ENCODE measurements around the gene ZBTB24. TPM values are rescaled to one million over a fixed set of nuclear protein-coding genes. Genes with fewer than 3 reads are reported as not detected.

Gene ZBTB24
- total and polyA plus RNA-seq, 5 donors: 2.2 to 4.2 (median 3.4) TPM

DNA sequence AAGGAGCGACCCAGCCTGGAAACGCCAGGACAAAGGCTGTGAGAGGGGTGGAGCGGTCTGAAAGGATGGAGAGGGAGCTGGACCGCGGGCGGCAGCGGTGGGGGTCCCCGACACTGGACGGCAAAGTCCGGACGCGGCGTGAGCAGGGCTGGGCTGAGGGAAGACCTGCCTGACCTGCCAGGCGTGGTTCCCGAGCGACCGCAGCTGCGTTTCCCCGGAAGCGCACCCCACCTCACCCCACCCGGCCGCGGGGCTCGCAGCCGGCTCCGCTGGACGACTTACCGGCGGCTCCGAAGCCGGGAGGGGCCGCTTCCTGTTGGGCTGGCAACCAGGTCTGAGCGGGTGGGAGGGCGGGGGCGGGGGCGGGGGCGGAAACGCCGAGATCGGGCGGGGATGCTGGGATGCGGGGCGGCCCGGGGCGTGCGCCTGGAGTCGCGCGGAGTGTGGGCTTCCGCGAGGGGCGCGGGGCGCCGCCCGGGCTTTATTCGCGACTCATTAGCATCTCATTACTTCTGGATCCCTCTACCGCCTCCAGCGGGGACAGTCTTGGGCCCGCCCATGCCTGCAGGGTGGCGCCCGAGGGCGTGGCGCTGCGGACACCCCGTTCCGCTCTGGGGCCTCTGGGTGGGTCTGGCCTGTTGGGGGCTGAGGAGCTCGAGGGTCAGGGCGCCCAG is 27.4 kb downstream of the ZBTB24 start, which contains the start of gene MICAL1:
Gene MICAL1 (minus strand): TSS at position 336 of the 674 bp plus-strand sequence. CDS start 1,576 bp downstream, outside the sequence.
- peak; percentile 80 to 90 (median 89) for DNase-seq
- H3K27ac ChIP-seq (ENCODE audit: low read length): peak within 1 kb of the TSS; percentile 3
- under 1% methylated on average over 70 of the region's 70 CpGs for WGBS
- peak; percentile 85 for ATAC-seq
- no peaks in the 10 kb centered on the region for H3K27me3 ChIP-seq (ENCODE audit: control insufficient read depth, insufficient read depth)
- peak within 1 kb of the TSS; percentile 56 for H3K4me3 ChIP-seq (ENCODE audit: low read length)
- intact Hi-C loops (cut with DNase I): no loop called here
- no peaks in the 10 kb centered on the region for H3K9me3 ChIP-seq (ENCODE audit: control insufficient read depth, low read length)
- no peaks in the 10 kb centered on the region for H3K4me1 ChIP-seq (ENCODE audit: control insufficient read depth, insufficient read depth, low read length)

DNA sequence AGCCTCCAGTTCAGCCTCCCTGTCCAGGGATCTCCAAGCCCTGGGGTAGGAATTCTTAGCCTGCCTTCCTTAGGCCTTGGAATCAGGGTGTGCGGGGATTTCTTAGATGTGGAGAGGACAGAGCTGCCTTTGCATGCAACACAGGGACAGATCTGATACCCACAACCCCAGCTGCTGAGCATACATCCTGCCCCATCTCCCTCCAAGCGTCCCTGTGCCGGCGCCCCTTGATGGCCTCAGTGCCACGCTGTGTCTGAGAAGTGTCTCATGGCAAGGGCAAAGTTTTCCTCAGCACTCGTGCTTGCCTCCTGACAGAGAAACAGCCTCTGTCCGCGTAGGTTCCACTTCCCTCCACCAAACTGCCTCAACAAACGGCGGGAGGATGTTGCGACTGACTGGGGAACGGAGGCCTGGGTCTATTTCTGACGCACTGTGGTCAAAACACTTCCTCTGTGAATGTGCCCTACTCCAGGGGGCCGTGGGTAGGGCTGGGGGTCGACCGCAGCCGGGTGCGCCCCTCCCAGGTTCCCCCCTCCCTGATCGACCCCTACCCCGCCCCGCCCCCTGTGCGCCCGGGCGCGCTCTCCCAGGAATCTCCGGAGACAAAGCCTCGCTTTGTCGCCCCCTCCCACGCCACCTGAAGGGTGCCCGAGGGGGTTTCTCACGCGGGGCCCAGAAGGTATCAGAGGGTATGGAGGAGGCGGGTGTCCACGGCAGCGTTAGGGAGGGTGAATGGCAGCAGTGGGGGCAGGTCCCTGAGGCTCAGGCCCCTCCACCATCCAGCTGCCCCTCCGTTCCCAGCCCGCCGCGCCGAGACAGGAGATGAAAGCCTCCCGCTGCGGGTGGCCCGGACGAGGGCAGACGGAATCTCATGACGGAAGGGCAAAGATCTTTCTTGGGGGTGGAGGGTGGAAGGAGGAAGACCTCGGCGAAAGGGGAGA is 28.3 kb downstream of the ZBTB24 start:
- intact Hi-C loops (cut with DNase I): no loop called here
- DNase-seq: peak in 1 of 3 donors; percentile 70
- Histone ChIP-seq H3K9me3 (ENCODE audit: control insufficient read depth, low read length) (no peaks in the 10 kb centered on the region), H3K4me1 (ENCODE audit: control insufficient read depth, insufficient read depth, low read length) (no peaks in the 10 kb centered on the region), H3K27me3 (ENCODE audit: control insufficient read depth, insufficient read depth) (no peaks in the 10 kb centered on the region), H3K27ac (ENCODE audit: low read length) (peak overlapping the region; percentile 3), H3K4me3 (ENCODE audit: low read length) (peak overlapping the region; percentile 56)
- ATAC-seq: peak; percentile 17
- WGBS: 7% methylated on average over 48 of the region's 48 CpGs

DNA sequence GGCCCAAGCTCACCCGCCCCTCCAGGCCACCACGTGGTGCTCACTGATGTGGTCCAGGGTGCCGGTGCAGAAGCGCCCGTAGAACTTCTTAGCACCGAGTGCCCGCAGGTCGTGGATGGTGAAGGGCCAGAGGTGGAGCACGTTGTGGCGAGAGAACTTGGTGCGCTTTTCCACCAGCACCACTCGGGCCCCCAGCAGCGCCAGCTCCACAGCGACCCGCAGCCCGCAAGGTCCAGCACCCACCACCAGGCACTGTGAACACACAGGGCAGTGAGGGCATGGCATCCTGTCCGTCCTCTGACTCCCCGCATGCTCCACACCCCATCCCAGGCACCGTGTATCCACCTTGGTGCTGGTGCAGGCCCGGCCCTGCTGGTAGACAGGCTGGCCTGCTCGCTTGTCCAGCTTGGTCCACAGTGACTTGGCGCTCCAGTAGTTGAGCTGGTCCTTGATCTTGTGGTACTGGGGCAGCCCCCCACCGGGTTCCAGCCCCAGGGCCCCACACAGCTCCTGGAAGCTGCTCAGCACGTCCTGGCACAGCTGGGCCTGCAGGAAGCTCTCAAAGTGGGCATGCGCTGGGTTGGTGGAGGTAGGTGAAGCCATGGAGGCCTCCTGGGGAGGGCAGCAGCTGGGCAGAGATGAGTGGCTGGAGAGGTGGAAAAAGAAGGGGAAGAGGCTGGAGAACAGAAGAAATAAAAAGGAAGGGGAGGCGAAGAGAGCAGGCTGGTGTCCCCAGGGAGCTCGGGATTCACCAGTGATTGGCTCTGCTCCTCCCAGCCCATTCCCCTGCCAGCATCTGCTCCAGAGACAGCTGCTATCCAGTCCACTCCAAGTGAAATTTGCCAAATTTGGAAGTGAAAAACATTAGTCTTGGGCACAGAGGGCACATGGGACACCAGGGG is 29.2 kb downstream of the ZBTB24 start:
- no peak overlapping the region for H3K27ac ChIP-seq (ENCODE audit: low read length)
- H3K27me3 ChIP-seq (ENCODE audit: control insufficient read depth, insufficient read depth): no peaks in the 10 kb centered on the region
- intact Hi-C loops (cut with DNase I): no loop called here
- no peaks in the 10 kb centered on the region for H3K9me3 ChIP-seq (ENCODE audit: control insufficient read depth, low read length)
- no peak overlapping the region for H3K4me3 ChIP-seq (ENCODE audit: low read length)
- DNase-seq: peak in 2 of 3 donors; percentile 49 to 71
- WGBS: 92% methylated on average over 27 of the region's 27 CpGs
- no peak for ATAC-seq
- H3K4me1 ChIP-seq (ENCODE audit: control insufficient read depth, insufficient read depth, low read length): no peaks in the 10 kb centered on the region

DNA sequence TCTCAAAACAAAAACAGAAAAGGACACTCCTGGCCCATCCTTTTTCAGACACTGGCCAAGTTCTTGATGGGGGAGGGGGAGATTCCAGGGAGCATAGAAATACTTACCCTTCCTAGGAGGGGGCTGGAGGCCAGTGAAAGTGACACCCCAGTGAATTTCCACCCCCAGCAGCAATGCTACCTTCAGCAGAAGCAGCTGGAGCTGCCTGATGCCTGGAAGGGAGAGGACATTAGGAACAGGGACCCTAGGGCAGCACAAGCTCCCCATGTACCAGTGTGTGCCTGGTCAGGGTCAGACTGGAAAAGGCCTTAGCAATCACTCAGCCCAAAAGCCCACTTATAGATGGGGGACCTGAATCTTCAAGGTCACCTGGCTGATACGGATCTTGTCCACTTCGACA is 29.9 kb downstream of the ZBTB24 start:
- no peaks in the 10 kb centered on the region for H3K27me3 ChIP-seq (ENCODE audit: control insufficient read depth, insufficient read depth)
- H3K27ac ChIP-seq (ENCODE audit: low read length): no peak overlapping the region
- no peak for ATAC-seq
- no peak for DNase-seq
- H3K4me3 ChIP-seq (ENCODE audit: low read length): no peak overlapping the region
- intact Hi-C loops (cut with DNase I): no loop called here
- H3K9me3 ChIP-seq (ENCODE audit: control insufficient read depth, low read length): no peaks in the 10 kb centered on the region
- no peaks in the 10 kb centered on the region for H3K4me1 ChIP-seq (ENCODE audit: control insufficient read depth, insufficient read depth, low read length)
- 91% methylated on average over 2 of the region's 2 CpGs for WGBS

DNA sequence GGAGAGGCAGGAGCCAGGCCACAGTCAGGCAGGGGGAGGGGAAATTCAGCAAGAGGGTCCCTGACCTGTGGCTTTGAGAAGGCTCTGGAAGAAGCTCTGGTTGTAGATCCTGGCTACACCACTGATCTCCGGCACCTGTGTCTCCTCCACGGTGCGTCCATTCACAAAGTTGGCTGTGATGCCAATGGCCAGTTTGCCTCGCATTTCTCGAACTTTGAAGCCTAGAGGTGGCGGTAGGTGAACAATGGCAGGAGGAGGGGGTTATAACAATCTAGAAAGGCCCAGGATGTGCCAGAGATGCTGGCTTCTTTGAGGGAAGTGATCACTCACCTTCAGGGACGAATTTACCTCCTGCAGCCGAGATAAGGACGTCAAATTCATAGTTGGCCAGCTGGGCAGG is 30.8 kb downstream of the ZBTB24 start:
- no peaks in the 10 kb centered on the region for H3K4me1 ChIP-seq (ENCODE audit: control insufficient read depth, insufficient read depth, low read length)
- H3K4me3 ChIP-seq (ENCODE audit: low read length): no peak overlapping the region
- 90% methylated on average over 9 of the region's 9 CpGs for WGBS
- ATAC-seq (no peak), DNase-seq (no peak)
- no peaks in the 10 kb centered on the region for H3K27me3 ChIP-seq (ENCODE audit: control insufficient read depth, insufficient read depth)
- H3K9me3 ChIP-seq (ENCODE audit: control insufficient read depth, low read length): no peaks in the 10 kb centered on the region
- no peak overlapping the region for H3K27ac ChIP-seq (ENCODE audit: low read length)
- intact Hi-C loops (cut with DNase I): no loop called here

DNA sequence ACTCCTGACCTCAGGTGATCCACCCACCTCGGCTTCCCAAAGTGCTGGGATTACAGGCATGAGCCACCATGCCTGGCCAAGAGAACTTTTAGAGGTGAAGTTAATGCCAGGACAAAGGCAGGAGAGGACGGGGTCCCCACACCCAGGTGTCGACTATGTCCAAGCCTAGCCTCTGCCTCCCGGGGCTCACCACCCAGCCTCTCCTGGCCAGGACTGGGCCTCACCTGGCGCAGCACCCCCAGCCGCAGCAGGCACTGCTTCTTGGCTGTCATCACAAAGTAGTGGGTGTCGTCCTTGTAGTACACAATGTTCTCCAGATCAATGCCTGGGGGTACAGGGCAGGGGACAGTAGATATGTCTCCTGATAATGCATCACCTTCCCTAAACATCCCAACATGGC is 31.6 kb downstream of the ZBTB24 start:
- DNase-seq (no peak), ATAC-seq (no peak)
- H3K27ac ChIP-seq (ENCODE audit: low read length): no peak overlapping the region
- WGBS: 96% methylated on average over 7 of the region's 7 CpGs
- no peaks in the 10 kb centered on the region for H3K27me3 ChIP-seq (ENCODE audit: control insufficient read depth, insufficient read depth)
- intact Hi-C loops (cut with DNase I): no loop called here
- H3K9me3 ChIP-seq (ENCODE audit: control insufficient read depth, low read length): no peaks in the 10 kb centered on the region
- no peaks in the 10 kb centered on the region for H3K4me1 ChIP-seq (ENCODE audit: control insufficient read depth, insufficient read depth, low read length)
- H3K4me3 ChIP-seq (ENCODE audit: low read length): no peak overlapping the region

DNA sequence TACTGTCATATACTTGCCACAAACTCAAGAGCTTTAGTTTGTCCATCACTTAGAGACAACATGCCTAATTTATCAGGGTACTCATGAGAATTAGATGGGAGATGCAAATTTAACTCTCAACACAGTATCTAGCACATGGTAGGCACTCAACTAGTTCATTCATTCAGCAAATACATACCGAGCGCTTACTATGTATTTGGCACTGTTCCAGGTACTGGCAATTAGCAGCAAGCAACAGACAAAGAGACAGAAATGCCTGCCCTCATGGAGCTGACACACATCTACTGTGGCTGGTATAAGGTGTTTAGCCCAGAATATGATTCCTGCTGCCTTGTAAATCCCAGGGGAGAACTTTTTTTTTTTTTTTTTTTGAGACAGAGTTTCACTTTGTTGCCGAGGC is 32.2 kb downstream of the ZBTB24 start:
- DNase-seq (no peak), ATAC-seq (no peak)
- H3K9me3 ChIP-seq (ENCODE audit: control insufficient read depth, low read length): no peaks in the 10 kb centered on the region
- H3K4me3 ChIP-seq (ENCODE audit: low read length): no peak overlapping the region
- no peaks in the 10 kb centered on the region for H3K4me1 ChIP-seq (ENCODE audit: control insufficient read depth, insufficient read depth, low read length)
- intact Hi-C loops (cut with DNase I): no loop called here
- H3K27ac ChIP-seq (ENCODE audit: low read length): no peak overlapping the region
- WGBS: 80% methylated on average over 3 of the region's 3 CpGs
- H3K27me3 ChIP-seq (ENCODE audit: control insufficient read depth, insufficient read depth): no peaks in the 10 kb centered on the region

DNA sequence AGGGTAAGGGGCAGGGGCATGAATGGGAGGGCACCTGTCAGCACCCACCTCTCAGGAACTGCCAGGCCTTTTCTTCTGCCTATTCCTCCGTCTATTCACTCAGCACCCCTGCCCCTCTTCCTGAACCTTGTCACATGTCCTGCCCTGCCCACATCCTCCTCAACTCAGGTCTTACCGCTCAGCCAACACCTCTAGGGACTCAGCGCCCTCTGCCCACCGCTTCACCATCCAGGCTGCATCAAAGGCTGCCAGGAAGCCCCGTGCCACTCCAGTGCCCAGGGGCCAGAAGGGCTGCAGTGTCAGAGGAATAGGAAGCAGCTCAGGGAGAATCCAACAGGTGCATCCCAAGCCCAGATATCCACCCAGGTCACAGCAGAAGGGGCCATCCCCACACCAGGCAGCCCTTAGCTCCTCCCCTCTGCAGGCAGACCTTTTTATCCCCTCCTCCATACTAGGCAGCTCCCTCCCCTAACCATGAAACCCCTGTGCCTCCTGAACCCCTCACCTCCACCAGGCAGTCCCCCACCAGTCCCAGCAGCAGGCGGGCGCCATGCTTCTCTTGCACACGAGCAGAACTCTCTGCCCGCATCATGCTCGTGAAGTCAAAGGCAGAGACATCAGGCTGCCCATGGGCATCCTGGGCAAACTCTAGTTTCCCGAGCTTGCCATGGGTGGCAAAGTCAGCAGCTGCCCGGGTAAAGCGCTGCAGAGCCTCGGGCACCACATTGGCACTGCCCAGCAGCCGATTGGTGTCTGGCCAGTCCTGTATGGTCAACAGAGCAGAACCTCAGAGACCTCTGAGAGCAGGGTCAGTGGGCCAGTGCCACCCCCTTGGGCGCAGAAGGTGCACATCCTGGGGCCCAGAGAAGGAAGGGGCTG is 33.0 kb downstream of the ZBTB24 start:
- 84% methylated on average over 16 of the region's 16 CpGs for WGBS
- ATAC-seq: no peak
- no peaks in the 10 kb centered on the region for H3K9me3 ChIP-seq (ENCODE audit: control insufficient read depth, low read length)
- H3K4me3 ChIP-seq (ENCODE audit: low read length): no peak overlapping the region
- intact Hi-C loops (cut with DNase I): no loop called here
- DNase-seq: peak in 1 of 3 donors; percentile 60
- no peaks in the 10 kb centered on the region for H3K27me3 ChIP-seq (ENCODE audit: control insufficient read depth, insufficient read depth)
- H3K4me1 ChIP-seq (ENCODE audit: control insufficient read depth, insufficient read depth, low read length): no peaks in the 10 kb centered on the region
- H3K27ac ChIP-seq (ENCODE audit: low read length): no peak overlapping the region

DNA sequence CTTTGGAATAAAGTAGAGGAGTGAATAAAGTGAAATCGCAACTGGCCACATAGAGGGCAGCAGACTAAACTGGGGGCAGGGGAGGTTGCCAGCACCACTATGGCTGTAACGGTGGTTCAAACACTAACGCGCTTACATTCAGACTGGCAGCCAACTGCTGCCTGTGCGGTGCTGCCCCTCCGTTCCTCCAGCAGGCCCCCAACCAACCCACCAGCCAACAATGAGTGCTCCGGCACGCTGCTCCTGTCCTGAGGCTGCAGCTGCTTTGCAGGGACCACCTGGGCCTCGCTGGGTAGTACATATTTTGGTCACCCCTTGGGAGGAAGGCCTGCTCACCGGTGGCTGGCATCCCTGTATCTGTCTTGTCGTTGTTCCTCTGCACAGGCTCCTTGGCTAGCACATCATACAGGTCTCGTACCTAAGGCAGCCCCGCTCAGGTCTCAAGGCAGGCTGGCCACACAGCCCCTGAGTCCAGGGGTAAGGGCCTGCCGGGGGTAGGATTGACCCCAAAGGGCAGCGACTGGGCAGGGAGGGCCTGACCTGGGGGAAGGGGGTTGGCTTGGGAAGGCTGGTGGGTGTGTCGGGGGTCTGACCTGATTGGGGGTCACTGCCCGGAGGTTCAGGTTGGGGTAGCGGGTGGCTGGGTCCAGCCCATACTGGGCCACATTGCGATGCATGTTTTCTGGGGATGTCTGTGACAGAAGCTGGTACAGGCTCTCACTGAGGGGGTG is 33.8 kb downstream of the ZBTB24 start:
- WGBS: 87% methylated on average over 19 of the region's 19 CpGs
- no peak for ATAC-seq
- Histone ChIP-seq H3K27me3 (ENCODE audit: control insufficient read depth, insufficient read depth) (no peaks in the 10 kb centered on the region), H3K27ac (ENCODE audit: low read length) (no peak overlapping the region), H3K9me3 (ENCODE audit: control insufficient read depth, low read length) (no peaks in the 10 kb centered on the region), H3K4me1 (ENCODE audit: control insufficient read depth, insufficient read depth, low read length) (no peaks in the 10 kb centered on the region), H3K4me3 (ENCODE audit: low read length) (no peak overlapping the region)
- peak in 1 of 3 donors; percentile 50 for DNase-seq
- intact Hi-C loops (cut with DNase I): no loop called here
